Spleen (tissue), 7 donors: Measurements from ENCODE around the gene PRR5L.
A peak's percentile ranks its signal among the peaks of the same experiment; 100 is the strongest.

ENCODE experiments used
- POLR2A ChIP-seq, 3 donors: fragments of 450-650 bp; IDR thresholded peaks; one replicate each; pipeline ENCODE4 v1.5.1; 2017; ENCODE audit warnings: antibody characterized with exemption in 3 of 3, mild to moderate bottlenecking in 1 of 3
- TF ChIP-seq, protein P1 (sequence below), 11 experiments: fragments of 200-600 bp in 7 of 11; fragments of 450-650 bp in 4 of 11; sonication (generic) in 4 of 11; IDR thresholded peaks in 8 of 11; conservative IDR thresholded peaks in 3 of 11; 1 replicate in 7 of 11; 2 replicates in 4 of 11; pipeline versions ENCODE4 v1.4.0 to v1.8.0; 2016 to 2021; ENCODE audit warnings: antibody characterized with exemption in 11 of 11, inconsistent platforms in 4 of 11, mild to moderate bottlenecking in 1 of 11
- donor health status: DM: no; HTN: no; CAD: no; lungs with moderate emphysema.
- donor health status: DM: no; HTN: no; CAD: no.
- donor health status: DM: no; HTN: no; CAD: no.

DNA sequence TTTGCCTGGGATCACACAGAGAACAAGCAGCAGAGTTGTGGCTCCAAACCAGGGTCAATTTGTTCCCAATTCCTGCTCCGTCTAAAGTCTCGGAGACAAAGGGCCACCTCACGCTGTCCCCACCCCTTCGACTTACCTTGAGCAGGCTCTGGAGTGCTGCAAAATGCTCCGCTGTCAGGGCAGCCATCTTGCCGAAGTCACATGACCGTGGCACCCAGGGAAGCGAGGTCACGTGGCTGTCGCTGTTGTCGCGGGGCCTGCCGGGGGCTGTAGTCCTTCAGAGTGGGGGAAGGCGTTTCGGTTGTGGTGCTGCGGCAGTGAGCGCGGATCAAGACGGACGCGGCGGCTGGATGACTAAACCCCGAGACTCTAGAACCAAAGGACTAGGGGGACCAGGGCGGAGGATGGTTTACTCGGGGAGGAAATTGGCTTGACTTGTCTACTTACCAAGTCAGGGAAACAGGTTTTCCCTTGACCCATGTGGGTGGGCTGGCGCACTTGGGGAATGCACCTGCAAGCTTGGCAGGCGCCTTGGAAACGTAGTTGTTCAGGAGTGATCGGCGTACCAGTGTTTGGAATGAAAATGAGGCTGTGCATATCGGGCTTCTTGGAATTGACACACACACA is 6.7 kb upstream of the PRR5L start, which contains the start of gene COMMD9:
- TF ChIP-seq, protein P1, sequence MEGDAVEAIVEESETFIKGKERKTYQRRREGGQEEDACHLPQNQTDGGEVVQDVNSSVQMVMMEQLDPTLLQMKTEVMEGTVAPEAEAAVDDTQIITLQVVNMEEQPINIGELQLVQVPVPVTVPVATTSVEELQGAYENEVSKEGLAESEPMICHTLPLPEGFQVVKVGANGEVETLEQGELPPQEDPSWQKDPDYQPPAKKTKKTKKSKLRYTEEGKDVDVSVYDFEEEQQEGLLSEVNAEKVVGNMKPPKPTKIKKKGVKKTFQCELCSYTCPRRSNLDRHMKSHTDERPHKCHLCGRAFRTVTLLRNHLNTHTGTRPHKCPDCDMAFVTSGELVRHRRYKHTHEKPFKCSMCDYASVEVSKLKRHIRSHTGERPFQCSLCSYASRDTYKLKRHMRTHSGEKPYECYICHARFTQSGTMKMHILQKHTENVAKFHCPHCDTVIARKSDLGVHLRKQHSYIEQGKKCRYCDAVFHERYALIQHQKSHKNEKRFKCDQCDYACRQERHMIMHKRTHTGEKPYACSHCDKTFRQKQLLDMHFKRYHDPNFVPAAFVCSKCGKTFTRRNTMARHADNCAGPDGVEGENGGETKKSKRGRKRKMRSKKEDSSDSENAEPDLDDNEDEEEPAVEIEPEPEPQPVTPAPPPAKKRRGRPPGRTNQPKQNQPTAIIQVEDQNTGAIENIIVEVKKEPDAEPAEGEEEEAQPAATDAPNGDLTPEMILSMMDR (IDR thresholded peaks at IDR 0.05 in 8 of 11, conservative IDR thresholded peaks at IDR 0.05 in 3 of 11), result peak in 2 of 11 experiments; percentile 14 to 22
- peak in 2 of 3 donors; percentile 25 for TF ChIP-seq POLR2A (IDR thresholded peaks at IDR 0.05)
